Gastroesophageal sphincter (tissue), 4 donors: Measurements from ENCODE around the gene CAPG. TPM values are rescaled to one million over a fixed set of nuclear protein-coding genes. Genes with fewer than 3 reads are reported as not detected.

Experiments
- ATAC-seq: fragments of 150-250 bp; one replicate; pipeline ENCODE4 v1.9.1; 2016; ENCODE audit warnings: mild to moderate bottlenecking, moderate library complexity
- H3K27ac ChIP-seq, 4 donors: fragments of 200-600 bp; sonication (generic) in 3 of 4; 1 replicate in 3 of 4; 2 replicates in 1 of 4; pipeline ENCODE4 v1.5.1; 2016 to 2019
- H3K27me3 ChIP-seq: fragments of 200-600 bp; sonication (generic); one replicate; pipeline ENCODE4 v1.5.1; 2019
- H3K36me3 ChIP-seq, 2 donors: fragments of 200-600 bp; sonication (generic); one replicate each; pipeline ENCODE4 v1.5.1; 2019; ENCODE audit warnings: control low read depth in 1 of 2
- H3K4me1 ChIP-seq, 3 donors: fragments of 200-600 bp; sonication (generic); 1 replicate in 2 of 3; 2 replicates in 1 of 3; pipeline ENCODE4 v1.5.1; 2016 to 2019; ENCODE audit warnings: control low read depth in 2 of 3
- H3K4me3 ChIP-seq, 2 donors: fragments of 200-600 bp; sonication (generic); one replicate each; pipeline ENCODE4 v1.5.1; 2019; ENCODE audit warnings: mild to moderate bottlenecking in 1 of 2, moderate library complexity in 1 of 2
- H3K9me3 ChIP-seq, 3 donors: fragments of 200-600 bp; sonication (generic); one replicate each; pipeline ENCODE4 v1.5.1; 2017 to 2019; ENCODE audit warnings: control low read depth in 2 of 3
- EP300 ChIP-seq: sonication (generic); formaldehyde crosslinking; IDR thresholded peaks from one replicate; pipeline ENCODE4 v1.6.1; 2017; ENCODE audit warnings: antibody characterized with exemption, mild to moderate bottlenecking
- POLR2A ChIP-seq, 2 donors: fragments of 450-650 bp; IDR thresholded peaks; one replicate each; pipeline ENCODE4 v1.6.1; 2017; ENCODE audit warnings: antibody characterized with exemption in 2 of 2, mild to moderate bottlenecking in 2 of 2, moderate library complexity in 1 of 2
- POLR2AphosphoS5 ChIP-seq: sonication (generic); formaldehyde crosslinking; IDR thresholded peaks from one replicate; pipeline ENCODE4 v1.6.1; 2017; ENCODE audit warnings: antibody characterized with exemption
- WGBS, 2 donors: methylation state at CpG; one replicate each; pipeline ENCODE4 v1.1.5; 2018; ENCODE audit warnings: low coverage in 1 of 2; 5-methylcytosine and 5-hydroxymethylcytosine counted together
- total RNA-seq, 4 donors: library from RNA; depleted of rRNA; stranded (reverse); fragments of >200 nt; gene quantifications; one replicate each; pipeline ENCODE4 v1.1.0, GENCODE V29; 2016
- TF ChIP-seq, protein P1 (sequence below), 4 experiments: fragments of 200-600 bp in 2 of 4; fragments of 450-650 bp in 2 of 4; sonication (generic) in 1 of 4; IDR thresholded peaks; one replicate each; pipeline ENCODE4 v1.5.1; 2017 to 2019; ENCODE audit warnings: antibody characterized with exemption in 4 of 4, mild to moderate bottlenecking in 2 of 4, moderate library complexity in 2 of 4

The CAPG gene
- total RNA-seq, 4 donors from 2014 or later: 42.2 to 69.2 (median 60.2) TPM

DNA sequence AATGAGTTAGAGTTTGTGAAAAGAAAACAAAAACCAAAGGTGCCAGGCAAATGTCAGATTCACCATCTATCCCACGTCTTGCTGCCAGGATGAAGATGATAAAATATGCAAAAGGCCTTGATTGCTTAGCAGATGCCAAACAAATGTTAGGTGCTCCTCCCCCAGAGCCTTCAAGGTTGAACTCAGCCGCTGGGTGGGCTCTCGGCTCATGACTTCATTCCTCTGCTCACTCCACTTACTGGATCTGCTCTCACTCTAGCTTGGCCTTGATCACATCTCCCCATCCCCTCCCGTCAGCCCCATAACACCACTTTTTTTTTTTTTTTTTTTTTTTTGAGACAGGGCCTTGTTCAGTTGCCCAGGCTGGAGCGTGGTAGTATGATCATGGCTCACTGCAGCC is 46.9 kb upstream of the CAPG start:
- no peaks in the 10 kb centered on the region for H3K9me3 ChIP-seq
- H3K36me3 ChIP-seq: no peaks in the 10 kb centered on the region
- H3K27ac ChIP-seq: no peak overlapping the region
- H3K4me3 ChIP-seq: no peak overlapping the region
- TF ChIP-seq EP300: no peak
- TF ChIP-seq POLR2AphosphoS5: no peak
- TF ChIP-seq, protein P1, sequence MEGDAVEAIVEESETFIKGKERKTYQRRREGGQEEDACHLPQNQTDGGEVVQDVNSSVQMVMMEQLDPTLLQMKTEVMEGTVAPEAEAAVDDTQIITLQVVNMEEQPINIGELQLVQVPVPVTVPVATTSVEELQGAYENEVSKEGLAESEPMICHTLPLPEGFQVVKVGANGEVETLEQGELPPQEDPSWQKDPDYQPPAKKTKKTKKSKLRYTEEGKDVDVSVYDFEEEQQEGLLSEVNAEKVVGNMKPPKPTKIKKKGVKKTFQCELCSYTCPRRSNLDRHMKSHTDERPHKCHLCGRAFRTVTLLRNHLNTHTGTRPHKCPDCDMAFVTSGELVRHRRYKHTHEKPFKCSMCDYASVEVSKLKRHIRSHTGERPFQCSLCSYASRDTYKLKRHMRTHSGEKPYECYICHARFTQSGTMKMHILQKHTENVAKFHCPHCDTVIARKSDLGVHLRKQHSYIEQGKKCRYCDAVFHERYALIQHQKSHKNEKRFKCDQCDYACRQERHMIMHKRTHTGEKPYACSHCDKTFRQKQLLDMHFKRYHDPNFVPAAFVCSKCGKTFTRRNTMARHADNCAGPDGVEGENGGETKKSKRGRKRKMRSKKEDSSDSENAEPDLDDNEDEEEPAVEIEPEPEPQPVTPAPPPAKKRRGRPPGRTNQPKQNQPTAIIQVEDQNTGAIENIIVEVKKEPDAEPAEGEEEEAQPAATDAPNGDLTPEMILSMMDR (IDR thresholded peaks at IDR 0.05): no peak
- no peak for TF ChIP-seq POLR2A (IDR thresholded peaks at IDR 0.05)
- no peaks in the 10 kb centered on the region for H3K4me1 ChIP-seq
- WGBS, 2 donors: 84 to 89% methylated on average over 4 of the region's 5 CpGs
- no peaks in the 10 kb centered on the region for H3K27me3 ChIP-seq
- ATAC-seq: no peak

DNA sequence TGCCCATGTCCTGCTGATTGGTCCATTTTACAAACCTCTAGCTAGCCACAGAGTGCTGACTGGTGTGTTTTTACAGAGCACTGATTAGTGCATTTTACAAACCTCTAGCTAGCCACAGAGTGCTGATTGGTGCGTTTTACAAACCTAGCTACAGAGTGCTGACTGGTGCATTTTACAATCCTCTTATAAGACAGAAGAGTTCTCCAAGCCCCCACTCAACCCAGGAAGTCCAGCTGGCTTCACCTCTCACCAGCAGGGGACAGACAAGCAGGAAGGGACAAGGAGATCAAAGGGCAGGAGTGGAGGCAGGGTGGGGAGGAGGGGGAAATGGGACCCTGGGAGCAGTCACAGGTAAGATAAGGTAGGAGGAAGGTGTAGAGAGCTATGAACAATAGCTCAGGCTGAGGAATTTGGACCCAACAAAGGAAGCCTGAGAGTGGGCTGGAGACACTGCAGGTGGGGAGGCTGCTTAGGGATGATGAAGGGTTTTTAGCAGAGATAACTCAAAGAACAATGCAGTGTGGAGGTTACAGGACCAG is 45.5 kb upstream of the CAPG start:
- Histone ChIP-seq H3K27ac (no peak overlapping the region), H3K9me3 (no peaks in the 10 kb centered on the region), H3K4me3 (no peak overlapping the region), H3K4me1 (no peaks in the 10 kb centered on the region), H3K27me3 (no peaks in the 10 kb centered on the region), H3K36me3 (no peaks in the 10 kb centered on the region)
- ATAC-seq: no peak
- TF ChIP-seq POLR2A (IDR thresholded peaks at IDR 0.05): no peak
- TF ChIP-seq POLR2AphosphoS5: no peak
- no peak for TF ChIP-seq EP300
- TF ChIP-seq, protein P1 (IDR thresholded peaks at IDR 0.05): no peak
- no CpG with 5 or more reads among the region's 1 CpG for WGBS, 2 donors

DNA sequence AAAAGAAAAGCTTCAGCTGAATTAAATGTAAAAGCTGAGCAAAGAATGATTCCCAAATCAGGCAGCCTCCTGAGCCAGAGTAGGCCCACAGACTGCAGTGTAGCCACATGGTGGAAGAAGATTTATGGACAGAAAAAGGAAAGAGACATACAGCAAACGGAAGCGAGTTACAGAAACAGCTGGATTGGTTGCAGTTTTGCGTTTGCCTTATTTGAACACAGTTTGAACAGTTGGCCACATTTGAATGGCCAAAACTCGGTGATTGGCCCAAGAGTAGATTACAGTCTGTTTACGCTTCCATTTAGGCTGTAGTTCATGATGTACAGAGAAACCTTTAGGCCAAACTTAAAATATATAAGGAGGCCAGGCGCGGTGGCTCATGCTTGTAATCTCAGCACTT is 43.4 kb upstream of the CAPG start:
- ATAC-seq: no peak
- TF ChIP-seq, protein P1 (IDR thresholded peaks at IDR 0.05): no peak
- TF ChIP-seq EP300 (no peak), POLR2A (IDR thresholded peaks at IDR 0.05) (no peak), POLR2AphosphoS5 (no peak)
- Histone ChIP-seq H3K36me3 (no peaks in the 10 kb centered on the region), H3K9me3 (no peaks in the 10 kb centered on the region), H3K4me1 (no peaks in the 10 kb centered on the region), H3K27ac (no peak overlapping the region), H3K27me3 (no peaks in the 10 kb centered on the region), H3K4me3 (no peak overlapping the region)
- 71 to 86% methylated on average over 5 of the region's 7 CpGs for whole genome bisulfite sequencing, 2 donors

DNA sequence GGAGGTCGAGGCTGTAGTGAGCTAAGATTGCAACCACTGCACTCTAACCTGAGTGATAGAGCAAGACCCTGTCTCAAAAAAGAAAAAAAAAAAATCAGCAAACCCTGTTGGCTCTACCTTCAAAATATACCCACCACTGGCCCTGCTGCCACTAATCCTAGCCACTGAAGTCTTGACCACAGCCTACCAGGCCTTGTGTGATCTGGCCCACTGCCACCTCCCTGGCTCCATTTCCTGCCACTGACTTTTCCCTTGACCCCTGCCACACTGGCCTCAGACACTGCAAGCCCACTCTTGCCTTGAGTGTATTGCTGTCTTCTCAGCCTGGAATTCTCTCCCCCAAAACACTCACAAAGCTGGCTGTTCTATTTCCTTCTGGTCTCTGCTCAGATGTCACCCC is 42.1 kb upstream of the CAPG start:
- no peak for ATAC-seq
- Histone ChIP-seq H3K36me3 (no peaks in the 10 kb centered on the region), H3K4me3 (no peak overlapping the region), H3K9me3 (no peaks in the 10 kb centered on the region), H3K4me1 (no peaks in the 10 kb centered on the region), H3K27me3 (no peaks in the 10 kb centered on the region), H3K27ac (no peak overlapping the region)
- TF ChIP-seq, protein P1 (IDR thresholded peaks at IDR 0.05): no peak
- TF ChIP-seq POLR2A (IDR thresholded peaks at IDR 0.05) (no peak), POLR2AphosphoS5 (no peak), EP300 (no peak)
- 100% methylated on average over 1 of the region's 1 CpG; no CpG with 5 or more reads in 1 of the 2 donors for WGBS, 2 donors

DNA sequence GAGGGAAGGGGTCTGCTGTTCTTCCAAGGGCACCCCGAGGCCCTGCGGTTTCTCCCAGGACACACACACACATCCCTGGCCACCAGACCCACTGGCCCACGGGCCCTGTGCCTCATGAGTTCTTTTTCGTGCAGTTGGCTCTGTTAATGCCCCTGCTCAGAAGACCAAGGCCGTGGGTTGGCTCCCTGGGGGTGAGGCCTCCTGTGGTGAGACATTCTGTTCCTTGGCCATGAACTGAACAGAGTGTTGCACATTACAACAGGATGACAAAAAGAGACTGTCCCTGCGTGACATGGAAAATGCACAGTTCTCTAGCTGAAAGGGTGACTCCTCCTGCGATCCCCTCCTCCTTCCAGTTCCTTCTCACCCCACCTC is 39.0 kb upstream of the CAPG start:
- Histone ChIP-seq H3K4me3 (no peak overlapping the region), H3K36me3 (no peaks in the 10 kb centered on the region), H3K4me1 (peaks cover 0 to 16% (median 9%) of the 10 kb centered on the region in 3 donors), H3K27me3 (no peaks in the 10 kb centered on the region), H3K9me3 (no peaks in the 10 kb centered on the region), H3K27ac (no peak overlapping the region)
- WGBS, 2 donors: 90% methylated on average over 2 of the region's 7 CpGs; no CpG with 5 or more reads in 1 of the 2 donors
- ATAC-seq: no peak
- no peak for TF ChIP-seq POLR2A (IDR thresholded peaks at IDR 0.05)
- TF ChIP-seq POLR2AphosphoS5: no peak
